Measurements from ENCODE around the gene FRAS1.

GRCh38 chr4:78152795-78153194 lies 95.7 kb downstream of the FRAS1 start:
- TF ChIP-seq POLR2AphosphoS5 (IDR thresholded peaks at IDR 0.05) (no peak), CTCF (IDR thresholded peaks at IDR 0.05) (no peak), EP300 (IDR thresholded peaks at IDR 0.05) (no peak)
